Umbilical cord (tissue), 2 donors: ENCODE data around the gene ULK4. TPM values are rescaled to one million over a fixed set of nuclear protein-coding genes. Genes with fewer than 3 reads are reported as not detected.

ENCODE experiments used
- DNase-seq: peaks from one replicate; pipeline ENCODE4 v3.0.0-alpha.2; 2015; ENCODE audit warnings: low spot score
- total RNA-seq: library from RNA; depleted of rRNA; stranded (reverse); fragments of >200 nt; gene quantifications from one replicate; pipeline ENCODE4 v1.2.3, GENCODE V29; 2014; ENCODE audit warnings: low replicate concordance; ENCODE audit not compliant: insufficient read depth

The ULK4 gene
- total RNA-seq, 1 donor from 2014 or later: 76.8 TPM

DNA sequence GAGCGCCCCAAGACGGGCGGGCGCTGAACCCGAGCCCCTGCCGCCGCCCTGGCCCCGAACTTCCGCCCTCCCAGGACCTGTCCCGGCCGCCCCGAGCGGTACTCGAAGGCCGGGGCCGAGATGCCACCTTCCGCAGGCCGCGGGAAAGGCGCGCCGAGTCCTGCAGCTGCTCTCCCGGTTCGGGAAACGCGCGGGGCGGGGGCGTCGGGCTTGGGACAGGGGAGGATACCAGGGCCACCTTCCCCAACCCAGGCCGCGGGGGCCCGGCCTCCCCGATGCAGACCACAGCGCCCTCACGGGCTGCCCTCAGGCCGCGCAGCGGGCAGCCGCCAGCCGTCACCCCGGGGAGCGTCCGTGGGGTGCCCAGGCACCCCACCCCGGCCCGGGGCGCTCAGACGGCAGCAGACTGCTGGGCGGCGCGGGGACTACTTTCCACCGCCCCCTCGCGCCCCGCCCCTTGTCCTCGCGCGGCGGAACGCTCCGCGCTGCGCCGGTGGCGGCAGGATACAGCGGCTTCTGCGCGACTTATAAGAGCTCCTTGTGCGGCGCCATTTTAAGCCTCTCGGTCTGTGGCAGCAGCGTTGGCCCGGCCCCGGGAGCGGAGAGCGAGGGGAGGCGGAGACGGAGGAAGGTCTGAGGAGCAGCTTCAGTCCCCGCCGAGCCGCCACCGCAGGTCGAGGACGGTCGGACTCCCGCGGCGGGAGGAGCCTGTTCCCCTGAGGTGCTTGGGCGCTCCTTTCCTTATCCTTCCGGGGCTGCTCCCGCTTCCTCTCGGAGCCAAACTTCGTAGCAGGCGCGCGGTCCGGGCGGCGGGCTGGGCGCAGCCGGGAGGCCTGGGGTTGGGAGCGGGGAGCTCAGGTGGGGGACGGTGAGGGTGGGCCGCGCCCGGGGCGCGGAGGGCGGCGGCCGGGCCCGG is 762.7 kb downstream of the ULK4 start, which contains the start of gene CTNNB1:
CTNNB1 (plus strand) TSS at position 556 of the 916 bp plus-strand sequence. CDS start 24,564 bp downstream, outside the sequence.
- DNase-seq: peak; percentile 94

DNA sequence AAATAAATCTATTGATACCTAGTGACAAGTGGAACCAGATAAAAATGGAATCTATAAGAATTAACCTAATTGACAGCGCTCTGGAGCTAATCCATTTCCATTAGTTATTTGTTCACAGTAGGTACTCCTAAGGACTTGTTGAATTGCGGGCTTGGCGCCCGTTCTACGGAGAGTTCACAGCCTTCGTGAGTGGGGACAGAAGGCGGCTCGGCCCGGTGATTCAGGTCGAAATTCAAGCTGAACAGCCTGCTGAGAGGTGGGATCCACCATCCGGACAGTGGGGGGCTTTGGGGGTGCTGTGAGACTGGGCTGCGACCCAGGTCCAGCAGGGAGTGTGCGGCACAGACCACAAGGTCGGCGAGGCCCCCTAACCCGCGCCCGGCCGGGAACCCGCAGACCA is 763.4 kb downstream of the ULK4 start:
- peak; percentile 32 for DNase-seq

DNA sequence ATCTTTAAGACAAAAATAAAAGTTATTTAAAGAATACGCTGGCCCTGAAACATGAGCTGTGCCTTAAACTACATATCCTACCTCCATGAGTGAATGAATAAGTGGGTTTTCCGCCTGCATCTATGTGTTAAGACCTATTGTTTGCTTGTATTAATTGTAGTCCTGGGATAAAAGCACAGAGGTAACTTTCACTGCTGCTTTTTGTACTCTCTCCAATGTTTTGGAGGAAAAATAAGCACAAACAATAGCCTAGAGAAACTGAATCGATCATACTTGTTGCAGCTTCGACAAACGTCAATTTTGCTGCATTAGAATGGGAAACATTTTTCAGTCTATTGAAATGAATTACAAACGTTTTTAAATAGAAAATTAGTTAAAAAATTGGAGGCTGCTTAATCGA is 763.9 kb downstream of the ULK4 start:
- DNase-seq: no peak

Other genes starting within 250 kb of the ULK4 start
- gene TRAK1, start 129.3 kb upstream of the ULK4 start, total RNA-seq: 13.5 TPM